RWPE2 (cell line): ENCODE measurements around the gene CNOT4.
"Not testable (repeated sequence)": the region's sequence is repeated elsewhere in the genome, so short reads cannot be mapped to it uniquely, and the experiment has no call there.

ENCODE experiments used
- ATAC-seq: fragments of 200-7000 bp; cut with Tn5 transposase; 3 replicates; pipeline ENCODE4 v1.9.1; 2021; ENCODE audit warnings: low read depth
- DNase-seq: peaks from one replicate; pipeline ENCODE4 v3.0.0-alpha.2; 2020; ENCODE audit warnings: low spot score
- H3K27ac ChIP-seq: fragments of 450-650 bp; 2 replicates; pipeline ENCODE4 v1.5.1; 2017; ENCODE audit warnings: mild to moderate bottlenecking; ENCODE audit not compliant: poor library complexity, severe bottlenecking
- H3K27me3 ChIP-seq: fragments of 250-450 bp; sonication (Bioruptor Pico); 2 replicates; pipeline ENCODE4 v1.5.1; 2021; ENCODE audit warnings: mild to moderate bottlenecking, moderate library complexity; ENCODE audit not compliant: insufficient read depth, poor library complexity, severe bottlenecking
- H3K36me3 ChIP-seq: fragments of 250-450 bp; sonication (Bioruptor Pico); 2 replicates; pipeline ENCODE4 v1.5.1; 2020; ENCODE audit warnings: low read depth, mild to moderate bottlenecking, moderate library complexity
- H3K4me1 ChIP-seq: fragments of 250-450 bp; sonication (Bioruptor Pico); 2 replicates; pipeline ENCODE4 v1.5.1; 2021; ENCODE audit warnings: mild to moderate bottlenecking, moderate library complexity; ENCODE audit not compliant: insufficient read depth, poor library complexity, severe bottlenecking
- H3K4me3 ChIP-seq: fragments of 250-450 bp; sonication (Bioruptor Pico); 2 replicates; pipeline ENCODE4 v1.5.1; 2021; ENCODE audit warnings: mild to moderate bottlenecking, moderate library complexity; ENCODE audit not compliant: severe bottlenecking
- H3K9me3 ChIP-seq: fragments of 250-450 bp; sonication (Bioruptor Pico); 2 replicates; pipeline ENCODE4 v1.5.1; 2021; ENCODE audit warnings: mild to moderate bottlenecking, moderate library complexity; ENCODE audit not compliant: severe bottlenecking
- CTCF ChIP-seq: fragments of 450-650 bp; IDR thresholded peaks from one replicate; pipeline ENCODE4 v1.5.1; 2017; ENCODE audit warnings: mild to moderate bottlenecking, moderate library complexity; ENCODE audit not compliant: poor library complexity, severe bottlenecking

The CNOT4 gene

GRCh38 chr7:135449436-135449835, 60.5 kb downstream of the CNOT4 start:
- no peaks in the 10 kb centered on the region for H3K27me3 ChIP-seq
- DNase-seq (no peak), ATAC-seq (no peak)
- H3K9me3 ChIP-seq = no peaks in the 10 kb centered on the region
- no peak overlapping the region for H3K27ac ChIP-seq
- H3K36me3 ChIP-seq = no peaks in the 10 kb centered on the region
- no peak for TF ChIP-seq CTCF
- H3K4me3 ChIP-seq = no peak overlapping the region
- H3K4me1 ChIP-seq = no peaks in the 10 kb centered on the region

GRCh38 chr7:135448753-135449152, 61.1 kb downstream of the CNOT4 start:
- Histone ChIP-seq H3K27me3 (no peaks in the 10 kb centered on the region), H3K9me3 (no peaks in the 10 kb centered on the region), H3K36me3 (no peaks in the 10 kb centered on the region), H3K4me1 (no peaks in the 10 kb centered on the region), H3K4me3 (no peak overlapping the region), H3K27ac (no peak overlapping the region)
- no peak for ATAC-seq
- no peak for TF ChIP-seq CTCF
- DNase-seq = no peak

GRCh38 chr7:135447748-135448147, 62.2 kb downstream of the CNOT4 start:
- no peak for DNase-seq
- H3K27ac ChIP-seq = no peak overlapping the region
- H3K27me3 ChIP-seq = no peaks in the 10 kb centered on the region
- no peak for TF ChIP-seq CTCF
- H3K36me3 ChIP-seq = 0 out of 2 replicates have a peak, but pooled peaks cover 3% of the 10 kb centered on the region
- no peak overlapping the region for H3K4me3 ChIP-seq
- no peaks in the 10 kb centered on the region for H3K4me1 ChIP-seq
- ATAC-seq = no peak
- H3K9me3 ChIP-seq = no peaks in the 10 kb centered on the region

GRCh38 chr7:135445690-135446089, 64.2 kb downstream of the CNOT4 start:
- ATAC-seq = no peak
- no peak for TF ChIP-seq CTCF

GRCh38 chr7:135445266-135445665, 64.6 kb downstream of the CNOT4 start:
- ATAC-seq = not testable (repeated sequence)

More at GRCh38 chr7:135445690-135446089, 64.2 kb downstream of the CNOT4 start:
- Histone ChIP-seq H3K27me3 (no peaks in the 10 kb centered on the region), H3K4me3 (no peak overlapping the region), H3K9me3 (no peaks in the 10 kb centered on the region), H3K4me1 (peaks cover 9% of the 10 kb centered on the region), H3K36me3 (0 out of 2 replicates have a peak, but pooled peaks cover 3% of the 10 kb centered on the region), H3K27ac (no peak overlapping the region)
- DNase-seq = no peak

More at GRCh38 chr7:135445266-135445665, 64.6 kb downstream of the CNOT4 start:
- H3K4me1 ChIP-seq, H3K27ac ChIP-seq, H3K36me3 ChIP-seq, DNase-seq, H3K27me3 ChIP-seq, H3K9me3 ChIP-seq, H3K4me3 ChIP-seq: not testable (repeated sequence)
